Peyer's patch (tissue), 4 donors: ENCODE results near the gene ADM2.
A peak's percentile ranks its signal among the peaks of the same experiment; 100 is the strongest.

Experiments
- CTCF ChIP-seq, 6 experiments: fragments of 450-650 bp in 4 of 6; fragments of 200-600 bp in 2 of 6; sonication (generic) in 1 of 6; IDR thresholded peaks; one replicate each; pipeline ENCODE4 v1.5.1; 2017 to 2019; ENCODE audit warnings: antibody characterized with exemption in 6 of 6, mild to moderate bottlenecking in 3 of 6, moderate library complexity in 1 of 6
- POLR2A ChIP-seq, 2 donors: fragments of 450-650 bp; IDR thresholded peaks; one replicate each; pipeline ENCODE4 v1.5.1; 2017; ENCODE audit warnings: antibody characterized with exemption in 2 of 2, mild to moderate bottlenecking in 2 of 2, moderate library complexity in 2 of 2

GRCh38 chr22:50473088-50473487 is 8.3 kb upstream of the ADM2 start:
- TF ChIP-seq POLR2A (IDR thresholded peaks at IDR 0.05) (no peak), CTCF (IDR thresholded peaks at IDR 0.05) (peak in 5 of 6 experiments; percentile 16 to 52 (median 46))
